K562 (cell line): ENCODE measurements around the gene FGD6. TPM values are rescaled to one million over a fixed set of nuclear protein-coding genes. Genes with fewer than 3 reads are reported as not detected.

ENCODE experiments used
- ATAC-seq: fragments of 200-7000 bp; cut with Tn5 transposase; 3 replicates; pipeline ENCODE4 v1.9.1; 2020; ENCODE audit warnings: moderate library complexity
- Bru-seq: library from RNA; stranded (reverse); fragments of 400-500 nt; gene quantifications from one replicate; lab custom pipeline; 2021; lab: Mats Ljungman, UMichigan
- BruChase-seq, 2 experiments: library from RNA; stranded (reverse); fragments of 400-500 nt; gene quantifications; one replicate each; lab custom pipeline; 2021; lab: Mats Ljungman, UMichigan
- BruUV-seq: library from RNA; stranded (reverse); fragments of 400-500 nt; replicated peaks from 2 replicates; lab custom pipeline; 2021; lab: Mats Ljungman, UMichigan
- CTCF ChIA-PET: fragments of 300-600 bp; formaldehyde crosslinking; extraction: SDS; loops from one replicate; lab custom pipeline; 2021; ENCODE audit warnings: low intra/inter-chr PET ratio; lab: Yijun Ruan, JAX
- POLR2A ChIA-PET: fragments of 300-600, 350-650 bp; sonication (Branson Sonifier 250); formaldehyde crosslinking; extraction: SDS; loops from one replicate; lab custom pipeline; 2021; ENCODE audit warnings: antibody characterized with exemption, inconsistent platforms; lab: Yijun Ruan, JAX
- DNase-seq, 4 experiments: peaks; one replicate each; pipeline versions ENCODE4 v3.0.0 to v3.0.0-alpha.2; 2011 to 2018; ENCODE audit warnings: low spot score in 3 of 4, mixed read lengths in 3 of 4; ENCODE audit errors: extremely low read depth in 1 of 4
- FAIRE-seq: peaks from 2 replicates; lab custom pipeline; 2011; peaks lifted over from hg19 to GRCh38; lab: Jason Lieb, UNC
- H2AFZ ChIP-seq: 2 replicates; pipeline ENCODE4 v1.6.0; 2011; ENCODE audit warnings: low read depth, low read length, control low read depth, inconsistent platforms
- H3K27ac ChIP-seq: fragments of 200-600 bp; 3 replicates; pipeline ENCODE4 v1.8.0; 2011; ENCODE audit warnings: low read depth, mild to moderate bottlenecking, control low read depth, inconsistent platforms, low read length, moderate library complexity, mixed read lengths; ENCODE audit errors: extremely low read depth
- H3K27me3 ChIP-seq, 2 experiments: fragments of 300-600 bp in 1 of 2; 2 replicates in 1 of 2; 3 replicates in 1 of 2; pipeline versions ENCODE4 v1.6.0 to v1.8.0; 2011; ENCODE audit warnings: inconsistent platforms in 2 of 2, low read length in 2 of 2, mild to moderate bottlenecking in 1 of 2, mixed read lengths in 1 of 2, moderate library complexity in 1 of 2; ENCODE audit not compliant: control insufficient read depth in 2 of 2, insufficient read depth in 2 of 2
- H3K36me3 ChIP-seq: fragments of 300-600 bp; 3 replicates; pipeline ENCODE4 v1.8.0; 2011; ENCODE audit warnings: mild to moderate bottlenecking, low read length, inconsistent platforms; ENCODE audit not compliant: control insufficient read depth, insufficient read depth
- H3K4me1 ChIP-seq, 2 experiments: fragments of 200-600 bp in 1 of 2; replicated peaks in 1 of 2; 2 replicates in 1 of 2; 3 replicates in 1 of 2; pipeline versions ENCODE4 v1.5.1 to v1.8.0; 2011; ENCODE audit warnings: inconsistent platforms in 2 of 2, low read length in 2 of 2, mild to moderate bottlenecking in 1 of 2, mixed read lengths in 1 of 2, moderate library complexity in 1 of 2; ENCODE audit not compliant: control insufficient read depth in 2 of 2, insufficient read depth in 2 of 2
- H3K4me2 ChIP-seq: 2 replicates; pipeline ENCODE4 v1.6.1; 2011; ENCODE audit warnings: low read length, control low read depth, inconsistent platforms, mixed read lengths; ENCODE audit not compliant: insufficient read depth
- H3K4me3 ChIP-seq: fragments of 200-600 bp; sonication (generic), shearing (Covaris generic); 2 replicates; pipeline ENCODE4 v1.5.1; 2016; ENCODE audit warnings: control low read depth, inconsistent platforms
- H3K79me2 ChIP-seq: fragments of 200-600 bp; 3 replicates; pipeline ENCODE4 v1.8.0; 2011; ENCODE audit warnings: low read length, inconsistent platforms; ENCODE audit not compliant: control insufficient read depth, insufficient read depth
- H3K9ac ChIP-seq, 2 experiments: 2 replicates each; pipeline versions ENCODE4 v1.6.0 to v1.6.1; 2011; ENCODE audit warnings: low read depth in 2 of 2, low read length in 2 of 2, control low read depth in 1 of 2, inconsistent platforms in 1 of 2, mild to moderate bottlenecking in 1 of 2, mixed read lengths in 1 of 2; ENCODE audit not compliant: insufficient read depth in 1 of 2
- H3K9me1 ChIP-seq: one replicate; pipeline ENCODE4 v1.6.0; 2011; ENCODE audit warnings: inconsistent platforms, mild to moderate bottlenecking, low read length, moderate library complexity; ENCODE audit not compliant: control insufficient read depth, insufficient read depth
- H3K9me3 ChIP-seq: replicated peaks from 2 replicates; pipeline ENCODE4 v1.5.1; 2011; ENCODE audit warnings: low read depth, low read length, inconsistent platforms; ENCODE audit not compliant: control insufficient read depth, insufficient read depth
- H4K20me1 ChIP-seq: replicated peaks from 2 replicates; pipeline ENCODE4 v1.6.1; 2011; ENCODE audit warnings: low read length, inconsistent platforms, mixed read lengths; ENCODE audit not compliant: control insufficient read depth, insufficient read depth
- CBX3 ChIP-seq, 2 experiments: IDR thresholded peaks; 1 replicate in 1 of 2; 2 replicates in 1 of 2; pipeline ENCODE4 v1.6.1; 2012; ENCODE audit warnings: inconsistent platforms in 2 of 2, low read length in 2 of 2, borderline replicate concordance in 1 of 2, control low read depth in 1 of 2
- KLF6 ChIP-seq: fragments of 250-450 bp; sonication (Bioruptor Pico); IDR thresholded peaks from 2 replicates; pipeline ENCODE4 v1.4.0; 2020; ENCODE audit warnings: mild to moderate bottlenecking, moderate library complexity, borderline replicate concordance
- MYBL2 ChIP-seq, 2 experiments: fragments of 450-650 bp in 1 of 2; sonication (generic) in 1 of 2; formaldehyde crosslinking in 1 of 2; IDR thresholded peaks; 2 replicates each; pipeline versions ENCODE4 v1.6.1 to v1.8.1; 2017 to 2022; ENCODE audit warnings: borderline replicate concordance in 1 of 2, inconsistent platforms in 1 of 2, low read depth in 1 of 2, mild to moderate bottlenecking in 1 of 2, missing genetic modification reagents in 1 of 2, moderate library complexity in 1 of 2
- NBN ChIP-seq: fragments of 450-650 bp; IDR thresholded peaks from 2 replicates; pipeline ENCODE4 v1.6.1; 2016; ENCODE audit warnings: low read depth, mild to moderate bottlenecking
- RBM25 ChIP-seq: fragments of 200-400 bp; formaldehyde crosslinking; IDR thresholded peaks from 2 replicates; pipeline ENCODE4 v1.6.1; 2018; ENCODE audit warnings: low read length, low read depth, moderate library complexity; ENCODE audit not compliant: severe bottlenecking
- SRSF1 ChIP-seq: fragments of 200-400 bp; formaldehyde crosslinking; IDR thresholded peaks from 2 replicates; pipeline ENCODE4 v1.6.1; 2017; ENCODE audit warnings: mild to moderate bottlenecking, low read depth, low read length, moderate library complexity
- TAF9B ChIP-seq: fragments of 450-650 bp; IDR thresholded peaks from 2 replicates; pipeline ENCODE4 v1.6.1; 2018; ENCODE audit warnings: mild to moderate bottlenecking; ENCODE audit not compliant: partially characterized antibody
- XRCC5 ChIP-seq: fragments of 200-400 bp; formaldehyde crosslinking; IDR thresholded peaks from 2 replicates; pipeline ENCODE4 v1.6.1; 2017; ENCODE audit warnings: low read depth, mild to moderate bottlenecking, low read length
- ZC3H8 ChIP-seq: fragments of 450-650 bp; IDR thresholded peaks from 2 replicates; pipeline ENCODE4 v1.6.1; 2017
- WGBS: fragments of 100-300 bp; shearing (Covaris generic); methylation state at CpG from one replicate; pipeline ENCODE4 v1.1.6; 2016; ENCODE audit warnings: low coverage, mixed read lengths; ENCODE audit not compliant: insufficient coverage; ENCODE audit errors: missing lambda C conversion rate; 5-methylcytosine and 5-hydroxymethylcytosine counted together
- in situ Hi-C: fragments of 300-500 bp; cut with MboI; formaldehyde crosslinking; loops from 4 replicates; pipeline ENCODE4 v1.15.0; 2018; ENCODE audit warnings: inconsistent platforms, mixed read lengths
- intact Hi-C: fragments of 100-400 bp; cut with micrococcal nuclease; formaldehyde crosslinking; loops from 2 replicates; pipeline ENCODE4 v1.14.2; 2022
- long read RNA-seq, 3 experiments: library from polyadenylated mRNA in 2 of 3; library from RNA in 1 of 3; unstranded in 2 of 3; stranded (forward) in 1 of 3; transcript quantifications; one replicate each; pipeline ENCODE4 v2.0.0, GENCODE V29; 2019 to 2022
- polyA minus RNA-seq, 3 experiments: library from RNA; depleted of rRNA, polyadenylated mRNA; stranded (reverse); fragments of >200 nt; gene quantifications; 2 replicates each; pipeline ENCODE4 v1.2.3, GENCODE V29; 2011
- polyA plus RNA-seq, 8 experiments: library from polyadenylated mRNA; depleted of rRNA in 4 of 8; stranded (reverse) in 5 of 8; unstranded in 3 of 8; fragments of >200 nt; fragmentation: Nextera tagmentation in 2 of 8; fragmentation: Illumina TruSeq in 1 of 8; extraction: Ambion mirVana in 2 of 8; extraction: Trizol in 1 of 8; gene quantifications; 2 replicates each; pipeline versions ENCODE4 v1.2.1 to v1.2.3, GENCODE V29; 2011 to 2014; ENCODE audit warnings: inconsistent platforms in 1 of 8, missing spikeins in 1 of 8
- total RNA-seq, 7 experiments: library from RNA; depleted of rRNA in 6 of 7; stranded (reverse); fragments of >200 nt in 6 of 7; fragmentation: Illumina TruSeq in 2 of 7; extraction: Trizol in 2 of 7; gene quantifications; 2 replicates each; pipeline versions ENCODE4 v1.2.1 to v1.2.3, GENCODE V29; 2011 to 2021; ENCODE audit warnings: low replicate concordance in 1 of 7
- TF ChIP-seq, protein P1 (sequence below): fragments of 250-450 bp; sonication (Bioruptor Pico); IDR thresholded peaks from 2 replicates; pipeline ENCODE4 v1.4.0; 2020
- TF ChIP-seq, protein P2 (sequence below): IDR thresholded peaks from 2 replicates; pipeline ENCODE4 v1.6.1; 2011; ENCODE audit warnings: borderline replicate concordance, low read depth, mild to moderate bottlenecking, moderate library complexity, low read length; ENCODE audit not compliant: insufficient read depth, poor library complexity, severe bottlenecking

FGD6 gene
- 12.9 and 34.3 TPM in 2 replicates for total RNA-seq (2011; cell fraction: chromatin; rRNA removed; ENCODE audit: low replicate concordance)
- 5.8 and 8.0 TPM in 2 replicates for total RNA-seq (2011; cell fraction: nucleolus; rRNA removed)
- 10.3 and 11.4 TPM in 2 replicates for total RNA-seq (2011; cell fraction: nucleoplasm; rRNA removed)
- total RNA-seq (2014; rRNA removed) (4.7 and 6.4 TPM in 2 replicates), total RNA-seq (2014; rRNA removed; fragmentation: Illumina TruSeq; extraction: Trizol) (7.6 and 9.5 TPM in 2 replicates), total RNA-seq (2015; rRNA removed; fragmentation: Illumina TruSeq; extraction: Trizol) (10.0 and 11.1 TPM in 2 replicates), total RNA-seq (2021) (6.7 and 8.1 TPM in 2 replicates), polyA plus RNA-seq (2011; rRNA removed) (4.3 and 5.8 TPM in 2 replicates), polyA plus RNA-seq (2014; fragmentation: Illumina TruSeq; extraction: Trizol) (4.6 and 5.5 TPM in 2 replicates), polyA plus RNA-seq (2014; fragmentation: Nextera tagmentation; extraction: Ambion mirVana) (1 to 10 TPM; 1.5 to 2.1 TPM), polyA plus RNA-seq (2014; rRNA removed) (4.9 and 5.0 TPM in 2 replicates), polyA minus RNA-seq (2011; rRNA and poly(A)+ RNA removed) (17.9 and 23.0 TPM in 2 replicates), Bru-seq, nascent RNA (percentile 62 among the genes with signal in this experiment), BruChase-seq, experiment 1, labeled RNA remaining after a 2-hour chase (percentile 59 among the genes with signal in this experiment), BruChase-seq, experiment 2, labeled RNA remaining after a 6-hour chase (percentile 63 among the genes with signal in this experiment)
- 1.4 and 2.6 TPM in 2 replicates for polyA plus RNA-seq (2011; cell fraction: cytosol; rRNA removed)
- 3.3 and 5.2 TPM in 2 replicates for polyA plus RNA-seq (2011; cell fraction: nucleus; rRNA removed)
- 2.6 and 3.3 TPM in 2 replicates for polyA plus RNA-seq (2012)
- 6.0 and 10.7 TPM in 2 replicates for polyA minus RNA-seq (2011; cell fraction: cytosol; rRNA and poly(A)+ RNA removed)
- polyA minus RNA-seq (2011; cell fraction: nucleus; rRNA and poly(A)+ RNA removed): 7.0 and 11.2 TPM in 2 replicates
- long read RNA-seq, experiment 1, full-length matches to known transcripts: 13 of 32 reads
- long read RNA-seq, experiment 1, partial matches to known transcripts: 5 of 32 reads
- long read RNA-seq, experiment 1, other reads (novel, unspliced or antisense): 14 of 32 reads
- long read RNA-seq, experiment 2, full-length matches to known transcripts: 1 of 8 reads
- long read RNA-seq, experiment 2, partial matches to known transcripts: 4 of 8 reads
- long read RNA-seq, experiment 2, other reads (novel, unspliced or antisense): 3 of 8 reads
- long read RNA-seq, experiment 3, partial matches to known transcripts: 6 of 6 reads
- long read RNA-seq, experiment 3, other reads (novel, unspliced or antisense): 0 of 6 reads

DNA sequence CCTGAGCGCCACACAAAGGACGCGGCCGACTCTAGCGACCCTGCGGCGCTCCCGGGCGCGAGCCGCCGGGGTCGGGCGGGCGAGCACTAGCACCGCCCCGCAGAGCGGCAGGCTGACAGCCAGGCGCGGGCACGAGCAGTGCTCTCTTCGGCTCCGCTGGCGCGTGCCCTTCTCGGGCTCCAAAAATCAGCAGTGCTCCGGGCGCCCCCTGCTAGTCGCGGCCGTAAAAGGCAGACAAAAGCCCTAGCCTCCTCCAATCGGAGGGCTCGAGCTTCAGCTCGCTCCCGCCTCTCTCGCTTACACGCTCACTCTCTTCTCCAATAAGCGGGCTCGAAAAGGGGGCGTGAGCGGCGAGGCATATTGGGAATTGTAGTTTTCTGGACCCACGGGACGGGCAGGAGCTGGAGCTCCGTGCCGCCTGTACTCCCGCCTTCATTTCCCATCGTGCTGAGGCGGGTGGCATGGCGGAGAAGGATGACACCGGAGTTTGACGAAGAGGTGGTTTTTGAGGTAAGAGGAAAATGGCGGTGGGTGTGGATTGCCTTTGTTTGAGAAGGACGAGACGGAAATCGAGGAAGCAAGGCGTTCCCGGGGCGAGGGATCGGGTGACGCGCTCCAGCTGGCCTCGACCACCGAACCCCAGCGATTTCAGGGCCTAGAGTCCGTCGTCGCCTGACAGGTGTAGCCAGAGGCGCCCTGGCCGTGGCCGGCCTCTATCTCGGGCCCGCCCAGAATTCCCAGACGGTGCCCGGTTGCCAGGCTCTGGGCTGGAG is at the start of gene FGD6, which contains the start of gene VEZT:
TSS of gene FGD6 (minus strand) at position 91 of the 773 bp plus-strand sequence. CDS start 227 bp downstream, outside the sequence.
TSS of gene VEZT (plus strand) at position 431 of the 773 bp plus-strand sequence. CDS start at position 475, 44 bp downstream.
- H3K9me3 ChIP-seq: no peaks in the 10 kb centered on the region
- H3K79me2 ChIP-seq: peaks cover 89% of the 10 kb centered on the region
- peak within 1 kb of the TSS; percentile 96 for H2AFZ ChIP-seq
- FAIRE-seq (peak; percentile 96), DNase-seq (peak; percentile 96 to 98 (median 97)), ATAC-seq (peak; percentile 93)
- peaks cover 8 to 14% of the 10 kb centered on the region in 2 experiments for H3K4me1 ChIP-seq
- no peaks in the 10 kb centered on the region for H3K27me3 ChIP-seq
- H3K4me2 ChIP-seq: peak within 1 kb of the TSS; percentile 93
- no peaks in the 10 kb centered on the region for H3K36me3 ChIP-seq
- under 1% methylated on average over 56 of the region's 75 CpGs for WGBS
- ChIA-PET POLR2A (interaction anchor here (0.6 to 1.6 kb wide), 13 partner anchors 9 to 259 kb away, joined by 3 to 7 read pairs (median 3); partner anchors contain the start of gene METAP2), CTCF (interaction anchor here (0.6 to 2.6 kb wide), 5 partner anchors 97 to 317 kb away, joined by 3 to 32 read pairs (median 3); no protein-coding TSS in a partner anchor)
- no TSS peak for BruUV-seq
- H3K9me1 ChIP-seq: no peaks in the 10 kb centered on the region
- intact Hi-C loops: loop anchor here (1.0 to 10.0 kb wide), 7 partner anchors 37 to 317 kb away; partner anchors contain the start of gene METAP2
- H4K20me1 ChIP-seq: no peaks in the 10 kb centered on the region
- H3K27ac ChIP-seq: peak within 1 kb of the TSS; percentile 81
- in situ Hi-C loops: loop anchor here (5.0 kb wide), 1 partner anchor 90 kb away; no protein-coding TSS in a partner anchor
- H3K4me3 ChIP-seq: peak within 1 kb of the TSS; percentile 70
- H3K9ac ChIP-seq: peak within 1 kb of the TSS; percentile 76 to 98
- TF ChIP-seq ZC3H8: no peak
- peak; percentile 87 for TF ChIP-seq XRCC5
- TF ChIP-seq SRSF1: no peak
- TF ChIP-seq RBM25: peak; percentile 47
- no peak for TF ChIP-seq CBX3 (IDR thresholded peaks at IDR 0.05; ENCODE audit: borderline replicate concordance in 1 of 2, low read length in 2 of 2)
- peak; percentile 51; the same call in 1 of the 2 replicates for TF ChIP-seq NBN
- TF ChIP-seq, protein P1, sequence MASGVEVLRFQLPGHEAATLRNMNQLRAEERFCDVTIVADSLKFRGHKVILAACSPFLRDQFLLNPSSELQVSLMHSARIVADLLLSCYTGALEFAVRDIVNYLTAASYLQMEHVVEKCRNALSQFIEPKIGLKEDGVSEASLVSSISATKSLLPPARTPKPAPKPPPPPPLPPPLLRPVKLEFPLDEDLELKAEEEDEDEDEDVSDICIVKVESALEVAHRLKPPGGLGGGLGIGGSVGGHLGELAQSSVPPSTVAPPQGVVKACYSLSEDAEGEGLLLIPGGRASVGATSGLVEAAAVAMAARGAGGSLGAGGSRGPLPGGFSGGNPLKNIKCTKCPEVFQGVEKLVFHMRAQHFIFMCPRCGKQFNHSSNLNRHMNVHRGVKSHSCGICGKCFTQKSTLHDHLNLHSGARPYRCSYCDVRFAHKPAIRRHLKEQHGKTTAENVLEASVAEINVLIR (CRISPR knock-in tag): peak; percentile 82
- no peak for TF ChIP-seq MYBL2 (IDR thresholded peaks at IDR 0.05; ENCODE audit: low read depth)
- no peak for TF ChIP-seq MYBL2 (CRISPR knock-in tag; IDR thresholded peaks at IDR 0.05; ENCODE audit: borderline replicate concordance)
- TF ChIP-seq, protein P2, sequence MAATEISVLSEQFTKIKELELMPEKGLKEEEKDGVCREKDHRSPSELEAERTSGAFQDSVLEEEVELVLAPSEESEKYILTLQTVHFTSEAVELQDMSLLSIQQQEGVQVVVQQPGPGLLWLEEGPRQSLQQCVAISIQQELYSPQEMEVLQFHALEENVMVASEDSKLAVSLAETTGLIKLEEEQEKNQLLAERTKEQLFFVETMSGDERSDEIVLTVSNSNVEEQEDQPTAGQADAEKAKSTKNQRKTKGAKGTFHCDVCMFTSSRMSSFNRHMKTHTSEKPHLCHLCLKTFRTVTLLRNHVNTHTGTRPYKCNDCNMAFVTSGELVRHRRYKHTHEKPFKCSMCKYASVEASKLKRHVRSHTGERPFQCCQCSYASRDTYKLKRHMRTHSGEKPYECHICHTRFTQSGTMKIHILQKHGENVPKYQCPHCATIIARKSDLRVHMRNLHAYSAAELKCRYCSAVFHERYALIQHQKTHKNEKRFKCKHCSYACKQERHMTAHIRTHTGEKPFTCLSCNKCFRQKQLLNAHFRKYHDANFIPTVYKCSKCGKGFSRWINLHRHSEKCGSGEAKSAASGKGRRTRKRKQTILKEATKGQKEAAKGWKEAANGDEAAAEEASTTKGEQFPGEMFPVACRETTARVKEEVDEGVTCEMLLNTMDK: peak; percentile 70
- peak; percentile 38 for TF ChIP-seq TAF9B
- TF ChIP-seq KLF6 (CRISPR knock-in tag): peak; percentile 44; the same call in 1 of the 2 replicates
